Panc1 (cell line): Measurements from ENCODE around the gene SRGAP2C.
"Not testable (repeated sequence)": the region's sequence is repeated elsewhere in the genome, so short reads cannot be mapped to it uniquely, and the experiment has no call there.

Source experiments
- TF ChIP-seq, protein P1 (sequence below): fragments of 450-650 bp; IDR thresholded peaks from 2 replicates; pipeline ENCODE4 v1.5.1; 2017; ENCODE audit warnings: mild to moderate bottlenecking
- TF ChIP-seq, protein P2 (sequence below), 2 experiments: IDR thresholded peaks; 2 replicates each; pipeline ENCODE4 v1.6.1; 2011 to 2012; ENCODE audit warnings: low read depth in 2 of 2, control low read depth in 1 of 2, low read length in 1 of 2, mild to moderate bottlenecking in 1 of 2, moderate library complexity in 1 of 2; ENCODE audit not compliant: insufficient read depth in 1 of 2

DNA sequence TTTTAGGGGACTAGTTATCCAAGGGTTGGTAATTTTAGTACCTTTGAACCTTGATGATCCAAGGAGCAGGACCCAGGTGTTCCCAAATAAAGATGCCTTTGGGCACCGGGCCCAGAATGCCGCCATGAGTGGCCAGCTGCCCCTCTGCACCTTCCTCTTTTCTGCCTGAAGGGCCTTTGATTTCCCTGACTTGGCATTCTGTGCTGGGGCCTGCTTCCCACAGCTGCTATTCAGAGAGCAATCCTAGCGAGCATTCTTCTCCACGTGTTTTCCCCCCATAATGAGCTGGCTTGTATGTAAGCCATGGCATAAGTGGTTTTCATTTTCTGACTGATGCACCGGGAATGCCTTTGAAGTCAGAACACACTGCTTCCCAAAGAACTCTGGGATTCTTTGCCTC, 184.1 kb downstream of the SRGAP2C start:
- TF ChIP-seq, protein P1, sequence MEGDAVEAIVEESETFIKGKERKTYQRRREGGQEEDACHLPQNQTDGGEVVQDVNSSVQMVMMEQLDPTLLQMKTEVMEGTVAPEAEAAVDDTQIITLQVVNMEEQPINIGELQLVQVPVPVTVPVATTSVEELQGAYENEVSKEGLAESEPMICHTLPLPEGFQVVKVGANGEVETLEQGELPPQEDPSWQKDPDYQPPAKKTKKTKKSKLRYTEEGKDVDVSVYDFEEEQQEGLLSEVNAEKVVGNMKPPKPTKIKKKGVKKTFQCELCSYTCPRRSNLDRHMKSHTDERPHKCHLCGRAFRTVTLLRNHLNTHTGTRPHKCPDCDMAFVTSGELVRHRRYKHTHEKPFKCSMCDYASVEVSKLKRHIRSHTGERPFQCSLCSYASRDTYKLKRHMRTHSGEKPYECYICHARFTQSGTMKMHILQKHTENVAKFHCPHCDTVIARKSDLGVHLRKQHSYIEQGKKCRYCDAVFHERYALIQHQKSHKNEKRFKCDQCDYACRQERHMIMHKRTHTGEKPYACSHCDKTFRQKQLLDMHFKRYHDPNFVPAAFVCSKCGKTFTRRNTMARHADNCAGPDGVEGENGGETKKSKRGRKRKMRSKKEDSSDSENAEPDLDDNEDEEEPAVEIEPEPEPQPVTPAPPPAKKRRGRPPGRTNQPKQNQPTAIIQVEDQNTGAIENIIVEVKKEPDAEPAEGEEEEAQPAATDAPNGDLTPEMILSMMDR = not testable (repeated sequence)
- TF ChIP-seq, protein P2, sequence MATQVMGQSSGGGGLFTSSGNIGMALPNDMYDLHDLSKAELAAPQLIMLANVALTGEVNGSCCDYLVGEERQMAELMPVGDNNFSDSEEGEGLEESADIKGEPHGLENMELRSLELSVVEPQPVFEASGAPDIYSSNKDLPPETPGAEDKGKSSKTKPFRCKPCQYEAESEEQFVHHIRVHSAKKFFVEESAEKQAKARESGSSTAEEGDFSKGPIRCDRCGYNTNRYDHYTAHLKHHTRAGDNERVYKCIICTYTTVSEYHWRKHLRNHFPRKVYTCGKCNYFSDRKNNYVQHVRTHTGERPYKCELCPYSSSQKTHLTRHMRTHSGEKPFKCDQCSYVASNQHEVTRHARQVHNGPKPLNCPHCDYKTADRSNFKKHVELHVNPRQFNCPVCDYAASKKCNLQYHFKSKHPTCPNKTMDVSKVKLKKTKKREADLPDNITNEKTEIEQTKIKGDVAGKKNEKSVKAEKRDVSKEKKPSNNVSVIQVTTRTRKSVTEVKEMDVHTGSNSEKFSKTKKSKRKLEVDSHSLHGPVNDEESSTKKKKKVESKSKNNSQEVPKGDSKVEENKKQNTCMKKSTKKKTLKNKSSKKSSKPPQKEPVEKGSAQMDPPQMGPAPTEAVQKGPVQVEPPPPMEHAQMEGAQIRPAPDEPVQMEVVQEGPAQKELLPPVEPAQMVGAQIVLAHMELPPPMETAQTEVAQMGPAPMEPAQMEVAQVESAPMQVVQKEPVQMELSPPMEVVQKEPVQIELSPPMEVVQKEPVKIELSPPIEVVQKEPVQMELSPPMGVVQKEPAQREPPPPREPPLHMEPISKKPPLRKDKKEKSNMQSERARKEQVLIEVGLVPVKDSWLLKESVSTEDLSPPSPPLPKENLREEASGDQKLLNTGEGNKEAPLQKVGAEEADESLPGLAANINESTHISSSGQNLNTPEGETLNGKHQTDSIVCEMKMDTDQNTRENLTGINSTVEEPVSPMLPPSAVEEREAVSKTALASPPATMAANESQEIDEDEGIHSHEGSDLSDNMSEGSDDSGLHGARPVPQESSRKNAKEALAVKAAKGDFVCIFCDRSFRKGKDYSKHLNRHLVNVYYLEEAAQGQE (IDR thresholded peaks at IDR 0.05; ENCODE audit: insufficient read depth in 1 of 2, low read depth in 2 of 2, low read length in 1 of 2) = not testable (repeated sequence)
